NCI-H1436 treated with DMSO at 0.1 percent for 48 hours (cell line): ENCODE measurements around the gene FRYL.
"Not testable (repeated sequence)": the region's sequence is repeated elsewhere in the genome, so short reads cannot be mapped to it uniquely, and the experiment has no call there.

ENCODE experiments used
- DNase-seq: peaks from one replicate; lab custom pipeline; 2025; lab: John Stamatoyannopoulos, UW

FRYL gene

GRCh38 chr4:48664938-48665337 is 115.1 kb downstream of the FRYL start:
- no peak for DNase-seq

- DNase-seq: no peak
These were observed 118.7 kb downstream of the FRYL start for GRCh38 chr4:48661391-48661790.

- no peak for DNase-seq
These were observed 119.7 kb downstream of the FRYL start for GRCh38 chr4:48660347-48660746.

GRCh38 chr4:48654015-48654664 is 125.9 kb downstream of the FRYL start:
- DNase-seq: no peak

GRCh38 chr4:48653217-48654014 is 126.7 kb downstream of the FRYL start:
- no peak for DNase-seq

GRCh38 chr4:48651914-48652313 is 128.2 kb downstream of the FRYL start:
- no peak for DNase-seq

GRCh38 chr4:48649505-48649904 is 130.6 kb downstream of the FRYL start:
- no peak for DNase-seq

GRCh38 chr4:48645225-48645794 is 134.8 kb downstream of the FRYL start:
- DNase-seq: no peak

GRCh38 chr4:48642421-48643374 is 137.4 kb downstream of the FRYL start:
- DNase-seq: no peak

- no peak for DNase-seq
These were observed 138.7 kb downstream of the FRYL start for GRCh38 chr4:48641401-48641800.

GRCh38 chr4:48640699-48641098 is 139.4 kb downstream of the FRYL start:
- no peak for DNase-seq

- DNase-seq: no peak
These were observed 139.9 kb downstream of the FRYL start for GRCh38 chr4:48640225-48640624.

GRCh38 chr4:48639807-48640206 is 140.3 kb downstream of the FRYL start:
- DNase-seq: no peak

- not testable (repeated sequence) for DNase-seq
These were observed 141.5 kb downstream of the FRYL start for GRCh38 chr4:48638586-48638985.

GRCh38 chr4:48636911-48637310 is 143.2 kb downstream of the FRYL start:
- no peak for DNase-seq

GRCh38 chr4:48635980-48636379 is 144.1 kb downstream of the FRYL start:
- no peak for DNase-seq

GRCh38 chr4:48635310-48635709 is 144.8 kb downstream of the FRYL start:
- no peak for DNase-seq

- DNase-seq: no peak
These were observed 145.3 kb downstream of the FRYL start for GRCh38 chr4:48634688-48635308.

GRCh38 chr4:48633657-48634056 is 146.4 kb downstream of the FRYL start:
- no peak for DNase-seq

GRCh38 chr4:48629458-48629857 is 150.6 kb downstream of the FRYL start:
- DNase-seq: no peak

GRCh38 chr4:48623182-48623780 is 156.8 kb downstream of the FRYL start:
- DNase-seq: no peak
